ENCODE results near the gene PTAFR.
"Not testable (repeated sequence)": the region's sequence is repeated elsewhere in the genome, so short reads cannot be mapped to it uniquely, and the experiment has no call there.

PTAFR gene

DNA sequence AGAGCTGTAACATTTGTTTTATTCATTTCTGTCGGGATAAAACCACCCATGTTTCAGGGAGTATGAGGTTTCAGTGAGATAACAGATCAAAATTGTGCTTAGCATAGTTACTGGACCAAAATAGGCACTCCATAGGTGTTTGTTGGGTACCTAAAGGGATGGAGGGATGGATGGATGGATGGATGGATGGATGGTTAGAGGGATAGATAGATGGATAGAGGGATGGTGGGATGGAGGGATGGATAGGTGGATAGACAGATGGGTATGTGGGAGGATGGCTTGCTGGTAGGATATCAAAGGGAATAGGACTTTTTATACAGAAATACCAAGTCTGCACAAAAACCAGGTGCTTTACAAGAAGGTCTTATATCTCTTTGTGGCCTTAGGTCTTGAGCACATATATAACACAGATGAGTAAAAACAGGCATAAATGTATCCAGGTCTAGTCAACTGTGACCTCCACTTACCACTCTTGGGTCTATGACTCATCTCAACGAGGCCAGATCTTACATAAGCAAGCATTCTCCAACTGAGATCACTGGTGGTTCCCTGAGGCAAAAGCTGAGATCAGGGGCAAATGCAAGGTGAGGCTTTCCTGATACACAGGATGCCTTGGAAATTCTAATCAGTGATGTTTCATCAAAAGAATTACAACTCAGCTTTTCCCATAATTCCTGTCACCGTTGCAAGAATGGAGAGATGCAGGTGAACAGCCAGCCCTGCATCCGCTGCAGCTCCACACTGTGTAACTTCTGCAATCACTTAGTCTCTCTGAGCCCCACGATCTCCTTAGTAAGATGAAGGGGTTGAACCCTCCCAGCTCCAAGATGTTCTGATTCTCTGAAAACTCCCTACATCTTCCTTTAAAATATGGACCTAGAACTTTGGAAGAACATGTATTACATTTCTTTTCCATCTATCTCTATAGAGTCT is 32.0 kb downstream of the PTAFR start:
- peak in 1 of 2 donors; percentile 28 for DNase-seq (ENCODE audit: low read depth in 2 of 2)

DNA sequence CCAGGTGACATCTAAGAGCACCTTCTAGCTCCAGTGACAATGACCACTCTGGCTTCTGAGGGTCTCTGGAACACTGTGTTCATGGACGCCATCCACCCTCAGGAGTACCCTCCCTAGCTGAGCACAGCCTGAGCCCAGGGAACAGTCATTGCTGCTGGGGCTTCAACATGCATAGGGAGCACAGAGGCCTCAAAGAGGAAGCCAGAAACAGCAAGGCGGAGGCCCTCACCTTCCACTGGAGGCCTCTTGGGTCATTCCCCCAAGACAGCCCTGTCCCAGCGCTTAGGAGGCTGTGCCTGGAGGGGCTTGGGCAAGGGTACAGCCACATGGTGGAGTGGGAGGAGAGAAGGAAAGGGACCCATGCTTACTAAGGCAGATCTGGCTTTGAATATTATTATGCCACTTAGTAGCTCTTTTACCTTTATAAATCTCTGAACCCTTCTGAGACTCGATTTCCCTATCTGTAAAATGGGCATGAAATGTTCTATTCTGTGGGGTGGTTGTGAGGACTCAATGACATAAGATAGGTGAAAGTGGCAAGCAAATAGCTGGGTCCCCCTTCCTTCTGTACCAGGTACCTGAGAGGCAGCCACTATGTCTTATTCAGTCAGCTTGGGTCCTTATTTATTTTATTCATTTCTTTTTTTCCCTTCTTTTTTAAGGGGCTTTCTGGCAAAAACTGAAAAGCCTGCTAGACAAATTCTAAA is 32.8 kb downstream of the PTAFR start:
- DNase-seq (ENCODE audit: low read depth in 2 of 2), result no peak

- DNase-seq (ENCODE audit: low read depth in 2 of 2), result no peak
Observed at GRCh38 chr1:28141685-28142084, 34.8 kb downstream of the PTAFR start.

GRCh38 chr1:28139866-28140265 is 36.6 kb downstream of the PTAFR start:
- not testable (repeated sequence) for DNase-seq (ENCODE audit: low read depth in 2 of 2)

- no peak for DNase-seq (ENCODE audit: low read depth in 2 of 2)
Observed at GRCh38 chr1:28139025-28139712, 37.3 kb downstream of the PTAFR start.

DNA sequence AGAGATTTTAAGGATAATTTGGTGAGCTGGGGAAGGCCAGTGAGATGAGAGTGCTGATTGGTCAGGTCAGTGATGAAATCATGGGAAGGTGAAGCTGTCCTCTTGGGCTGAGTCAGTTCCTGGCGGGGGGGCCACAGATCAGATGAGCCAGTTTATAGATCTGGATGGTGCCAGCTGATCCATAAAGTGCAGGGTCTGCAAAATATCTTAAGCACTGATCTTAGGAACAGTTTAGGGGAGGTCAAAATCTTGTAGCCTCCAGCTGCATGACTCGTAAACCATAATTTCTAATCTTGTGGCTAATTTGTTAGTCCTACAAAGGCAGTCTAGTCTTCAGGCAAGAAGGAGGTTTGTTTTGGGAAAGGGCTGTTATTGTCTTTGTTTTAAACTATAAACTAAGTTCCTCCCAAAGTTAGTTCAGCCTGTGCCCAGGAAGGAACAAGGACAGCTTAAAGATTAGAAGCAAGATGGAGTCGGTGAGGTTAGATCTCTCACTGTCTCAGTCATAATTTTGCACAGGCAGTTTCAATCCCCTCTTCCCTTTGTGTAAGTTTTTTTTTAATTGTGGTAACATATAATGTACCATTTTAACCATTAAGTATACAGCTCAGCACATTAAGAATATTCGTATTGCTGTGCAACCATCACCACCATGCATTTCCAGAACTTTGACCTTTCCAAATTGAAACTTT is 39.4 kb downstream of the PTAFR start:
- no peak for DNase-seq (ENCODE audit: low read depth in 2 of 2)

DNA sequence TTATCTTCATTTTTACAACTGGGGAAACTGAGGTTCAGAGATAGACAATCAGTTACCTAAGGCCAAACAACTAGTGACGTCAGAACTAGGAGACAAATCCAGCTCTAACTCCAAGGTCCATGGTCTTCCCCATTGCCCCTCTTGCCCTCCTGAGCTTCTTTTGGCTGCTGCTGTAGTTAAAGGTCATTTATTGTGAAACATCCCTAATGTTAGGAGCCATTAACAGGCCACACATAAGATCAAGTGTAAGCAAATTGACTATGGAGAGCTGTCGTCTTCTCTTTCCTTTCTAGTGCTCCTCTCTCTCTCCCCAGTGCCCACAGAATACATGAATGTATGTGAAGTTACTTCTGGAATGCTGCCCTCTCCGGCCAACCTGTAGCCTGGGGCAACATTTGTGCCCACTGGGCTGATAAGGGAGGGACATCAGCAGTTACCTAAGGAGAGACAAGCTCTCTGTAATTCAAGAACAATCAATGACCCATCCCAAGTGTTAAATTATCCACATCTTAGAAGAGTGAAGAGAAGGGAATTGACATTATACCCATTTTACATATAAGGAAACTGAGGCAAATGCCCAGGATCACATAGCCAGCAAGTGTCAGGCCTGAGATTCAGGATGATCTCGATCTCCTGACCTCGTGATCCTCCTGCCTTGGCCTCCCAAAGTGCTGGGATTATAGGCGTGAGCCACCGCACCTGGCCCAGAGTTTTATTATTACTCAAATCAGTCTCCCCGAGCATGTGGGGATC is 40.1 kb downstream of the PTAFR start:
- DNase-seq (ENCODE audit: low read depth in 2 of 2), result no peak

GRCh38 chr1:28135371-28136168 is 40.9 kb downstream of the PTAFR start:
- DNase-seq (ENCODE audit: low read depth in 2 of 2), result no peak

DNA sequence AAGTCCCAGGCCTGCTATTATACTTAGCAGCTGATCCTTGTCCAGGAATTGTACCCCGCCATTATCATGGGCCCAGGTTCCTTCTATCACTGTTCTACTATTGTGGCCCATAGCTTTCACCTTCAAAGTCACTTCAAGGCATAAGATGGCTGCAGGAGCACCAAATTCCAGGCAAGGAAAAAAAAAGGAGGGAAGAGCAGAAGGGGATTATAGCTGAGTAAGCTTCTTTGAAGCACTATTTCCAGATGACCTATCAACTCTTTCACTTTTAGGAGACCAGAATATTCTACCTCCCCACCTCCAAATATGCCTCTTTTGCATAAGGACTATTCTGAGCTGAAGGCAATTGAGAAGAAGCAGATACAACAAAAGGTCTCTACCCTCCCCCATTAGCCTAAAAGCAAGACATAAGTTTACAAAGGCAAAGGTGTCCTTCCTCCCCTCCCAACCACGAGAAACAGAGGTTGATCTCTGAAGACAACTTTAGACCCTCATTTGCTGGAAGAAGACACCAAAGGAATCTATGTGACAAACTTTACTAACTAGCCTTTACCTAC is 41.8 kb downstream of the PTAFR start:
- DNase-seq (ENCODE audit: low read depth in 2 of 2), result no peak

- DNase-seq (ENCODE audit: low read depth in 2 of 2), result no peak
Observed at GRCh38 chr1:28132171-28133167, 44.0 kb downstream of the PTAFR start.

- no peak for DNase-seq (ENCODE audit: low read depth in 2 of 2)
Observed at GRCh38 chr1:28130901-28131300, 45.6 kb downstream of the PTAFR start.

- DNase-seq (ENCODE audit: low read depth in 2 of 2), result no peak
Observed at GRCh38 chr1:28129150-28129549, 47.3 kb downstream of the PTAFR start.

DNA sequence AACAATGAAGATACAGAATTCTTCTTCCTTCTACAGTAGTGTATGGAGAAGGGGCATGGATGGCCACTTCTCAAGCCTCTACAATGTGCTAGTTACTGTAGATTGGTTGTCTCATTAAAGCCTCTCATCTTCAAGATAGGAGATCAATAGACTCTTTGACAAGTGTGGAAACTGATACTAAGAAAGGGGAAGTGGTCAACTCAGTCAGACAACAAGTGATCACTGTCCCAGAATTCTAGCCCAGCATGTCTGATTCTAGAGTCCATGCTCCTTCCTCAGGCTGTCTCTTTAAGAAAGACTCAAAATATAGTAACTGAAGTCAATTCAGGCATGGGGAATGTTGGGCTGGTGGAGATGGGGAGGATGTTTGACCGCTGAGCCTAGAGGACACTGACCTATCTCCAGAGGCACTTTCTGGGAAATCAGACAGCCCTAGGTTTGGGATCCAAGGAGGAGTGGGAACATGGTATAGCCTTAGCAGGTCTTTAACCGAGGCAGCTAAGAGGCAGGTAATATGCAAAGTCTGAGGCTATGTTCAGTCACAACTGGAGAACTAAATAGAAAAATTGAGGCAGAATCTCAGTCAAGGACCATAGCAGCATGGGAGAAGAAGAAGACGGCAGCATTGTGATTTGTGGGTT is 48.8 kb downstream of the PTAFR start:
- DNase-seq (ENCODE audit: low read depth in 2 of 2), result no peak

- DNase-seq (ENCODE audit: low read depth in 2 of 2), result no peak
Observed at GRCh38 chr1:28126783-28127490, 49.6 kb downstream of the PTAFR start.

DNA sequence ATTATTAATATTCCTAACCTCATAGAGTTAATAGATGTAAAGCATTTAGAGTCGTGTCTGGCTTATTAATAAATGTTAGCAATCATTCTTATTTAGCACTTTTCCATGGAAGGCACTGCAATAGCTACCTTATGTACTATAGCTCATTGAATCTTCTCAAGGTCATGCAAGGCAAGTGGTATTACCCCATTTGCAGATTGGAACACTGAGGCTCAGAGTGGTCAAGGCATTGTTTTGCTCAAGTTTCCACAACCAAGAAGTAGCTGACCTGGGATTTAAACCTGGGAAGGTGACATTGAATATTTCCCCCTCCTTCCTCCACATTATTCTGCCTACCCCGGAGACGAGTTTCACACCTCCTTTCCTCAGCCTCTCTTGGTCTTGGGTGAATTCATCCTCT is 50.3 kb downstream of the PTAFR start:
- DNase-seq (ENCODE audit: low read depth in 2 of 2), result no peak

- no peak for DNase-seq (ENCODE audit: low read depth in 2 of 2)
Observed at GRCh38 chr1:28123461-28123961, 53.0 kb downstream of the PTAFR start.

DNA sequence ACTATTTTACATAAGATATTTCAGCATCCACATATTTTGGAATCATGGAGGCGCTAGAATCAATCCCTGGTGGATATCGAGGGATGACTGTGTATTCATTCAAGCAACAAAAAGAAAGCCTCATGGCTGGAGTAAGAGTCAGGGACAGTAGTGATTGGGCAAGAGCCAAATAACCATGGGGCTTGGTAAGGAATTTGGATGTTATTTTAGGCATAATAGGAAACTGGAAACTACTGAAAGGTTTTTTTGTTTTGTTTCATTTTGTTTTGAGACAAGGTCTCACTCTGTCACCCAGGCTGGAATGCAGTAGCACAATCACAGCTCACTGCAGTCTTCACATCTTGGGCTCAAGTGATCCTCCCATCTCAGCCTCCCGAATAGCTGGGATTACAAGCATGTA is 54.3 kb downstream of the PTAFR start:
- DNase-seq (ENCODE audit: low read depth in 2 of 2), result no peak
